SK-N-MC (cell line): ENCODE results near the gene B9D1.

Source experiments
- EZH2 ChIP-seq: fragments of 200-600 bp; sonication (generic); IDR thresholded peaks from one replicate; pipeline ENCODE4 v1.6.1; 2017; ENCODE audit warnings: antibody characterized with exemption
- FOXP2 ChIP-seq: optimal IDR thresholded peaks from 2 replicates; pipeline ENCODE3; 2011; ENCODE audit warnings: mild to moderate bottlenecking, moderate library complexity; ENCODE audit not compliant: insufficient read depth; ENCODE audit errors: extremely low read length, control extremely low read depth
- POLR2AphosphoS5 ChIP-seq: IDR thresholded peaks from 2 replicates; pipeline ENCODE4 v1.6.1; 2012; ENCODE audit warnings: mild to moderate bottlenecking, low read depth, low read length, borderline replicate concordance

DNA sequence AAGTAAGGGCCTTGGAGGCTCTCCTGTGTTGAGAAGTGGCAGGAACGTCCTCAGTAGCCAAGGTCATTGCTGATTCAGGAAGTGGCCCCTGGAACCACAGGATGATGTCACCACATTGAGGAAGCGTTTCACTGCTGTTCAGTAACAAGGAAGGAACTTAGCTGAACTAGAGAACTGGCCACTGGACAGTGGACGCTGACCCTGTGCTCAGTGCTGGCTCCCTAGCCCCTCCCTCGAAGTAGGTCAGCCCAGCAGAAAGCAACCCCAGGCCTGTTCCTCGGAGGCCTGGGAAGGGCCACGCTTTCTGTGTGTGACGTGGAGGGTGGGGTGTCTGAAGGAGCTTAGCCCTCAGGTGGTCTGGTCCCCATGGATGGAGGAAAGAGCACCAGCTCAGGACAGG is 58.3 kb downstream of the B9D1 start:
- TF ChIP-seq EZH2 (no peak), POLR2AphosphoS5 (no peak), FOXP2 (no peak)
